GM12878 (cell line): Measurements from ENCODE around the gene SETD7. TPM values are rescaled to one million over a fixed set of nuclear protein-coding genes. Genes with fewer than 3 reads are reported as not detected.

Experiments used
- ATAC-seq: fragments of 200-7000 bp; cut with Tn5 transposase; 3 replicates; pipeline ENCODE4 v1.9.1; 2020; ENCODE audit warnings: mild to moderate bottlenecking, moderate library complexity
- BruUV-seq: library from RNA; stranded (reverse); fragments of 400-500 nt; replicated peaks from 2 replicates; lab custom pipeline; 2021; lab: Mats Ljungman, UMichigan
- CTCF ChIA-PET: fragments of 300-600 bp; sonication (Branson Sonifier 250); formaldehyde crosslinking; extraction: SDS; loops from one replicate; lab custom pipeline; 2021; ENCODE audit warnings: inconsistent platforms; lab: Yijun Ruan, JAX
- POLR2A ChIA-PET: fragments of 350-600 bp; formaldehyde crosslinking; extraction: SDS; loops from one replicate; lab custom pipeline; 2021; ENCODE audit warnings: inconsistent platforms; lab: Charles Lee
- RAD21 ChIA-PET: fragments of 300-600 bp; sonication (Branson Sonifier 250); formaldehyde crosslinking; loops from one replicate; lab custom pipeline; 2023; ENCODE audit warnings: antibody characterized with exemption; ENCODE audit not compliant: unreplicated experiment; lab: Charles Lee
- SMC1A ChIA-PET: fragments of 300-600 bp; sonication (Branson Sonifier 250); formaldehyde crosslinking; loops from one replicate; lab custom pipeline; 2023; ENCODE audit not compliant: unreplicated experiment, uncharacterized antibody; lab: Charles Lee
- DNase-seq: peaks from one replicate; pipeline ENCODE4 v3.0.0-alpha.2; 2011; ENCODE audit warnings: low read depth, low spot score
- FAIRE-seq: peaks from 3 replicates; lab custom pipeline; 2011; peaks lifted over from hg19 to GRCh38; lab: Jason Lieb, UNC
- H2AFZ ChIP-seq: 2 replicates; pipeline ENCODE4 v1.6.0; 2011; ENCODE audit warnings: low read depth, low read length, control low read depth; ENCODE audit not compliant: control insufficient read depth
- H3K27ac ChIP-seq: 2 replicates; pipeline ENCODE4 v1.5.1; 2011; ENCODE audit warnings: control low read depth; ENCODE audit not compliant: control insufficient read depth, insufficient read depth
- H3K27me3 ChIP-seq, 2 experiments: replicated peaks in 1 of 2; 2 replicates each; pipeline versions ENCODE4 v1.6.0 to v1.6.1; 2011; ENCODE audit warnings: low read length in 1 of 2; ENCODE audit not compliant: control insufficient read depth in 2 of 2, insufficient read depth in 2 of 2
- H3K36me3 ChIP-seq, 2 experiments: 2 replicates each; pipeline ENCODE4 v1.5.1; 2011; ENCODE audit warnings: low read length in 1 of 2; ENCODE audit not compliant: control insufficient read depth in 2 of 2, insufficient read depth in 2 of 2
- H3K4me1 ChIP-seq: 2 replicates; pipeline ENCODE4 v1.6.1; 2011; ENCODE audit warnings: mild to moderate bottlenecking, low read length, moderate library complexity, mixed read lengths; ENCODE audit not compliant: control insufficient read depth, insufficient read depth
- H3K4me2 ChIP-seq: 2 replicates; pipeline ENCODE4 v1.6.0; 2011; ENCODE audit warnings: control low read depth; ENCODE audit not compliant: control insufficient read depth, insufficient read depth
- H3K4me3 ChIP-seq: fragments of 200-600 bp; sonication (generic); 2 replicates; pipeline ENCODE4 v1.5.1; 2016
- H3K79me2 ChIP-seq: 2 replicates; pipeline ENCODE4 v1.6.0; 2011; ENCODE audit warnings: low read length; ENCODE audit not compliant: control insufficient read depth, insufficient read depth
- H3K9ac ChIP-seq: 2 replicates; pipeline ENCODE4 v1.8.0; 2011; ENCODE audit warnings: low read length, control low read depth, mixed read lengths; ENCODE audit not compliant: control insufficient read depth, insufficient read depth
- H3K9me3 ChIP-seq: replicated peaks from 3 replicates; pipeline ENCODE4 v1.5.1; 2011; ENCODE audit warnings: mild to moderate bottlenecking, low read length; ENCODE audit not compliant: control insufficient read depth, insufficient read depth
- H4K20me1 ChIP-seq: 2 replicates; pipeline ENCODE4 v1.6.0; 2011; ENCODE audit not compliant: control insufficient read depth, insufficient read depth
- E2F8 ChIP-seq: fragments of 450-650 bp; IDR thresholded peaks from 2 replicates; pipeline ENCODE4 v1.6.1; 2018; ENCODE audit warnings: mild to moderate bottlenecking, low read depth, moderate library complexity; ENCODE audit not compliant: partially characterized antibody
- EP300 ChIP-seq, 2 experiments: fragments of 150-350 bp in 1 of 2; IDR thresholded peaks; 2 replicates each; pipeline ENCODE4 v1.6.1; 2011 to 2012; ENCODE audit warnings: low read depth in 2 of 2, low read length in 2 of 2, borderline replicate concordance in 1 of 2, improper control_type of control experiment in 1 of 2, inconsistent platforms in 1 of 2; ENCODE audit not compliant: control insufficient read depth in 1 of 2
- ETV6 ChIP-seq, 2 experiments: fragments of 450-650 bp in 1 of 2; IDR thresholded peaks in 1 of 2; conservative IDR thresholded peaks in 1 of 2; 2 replicates each; pipeline ENCODE4 v1.6.1; 2014; ENCODE audit warnings: antibody characterized with exemption in 1 of 2, borderline replicate concordance in 1 of 2, low read depth in 1 of 2, mild to moderate bottlenecking in 1 of 2, moderate library complexity in 1 of 2
- IKZF1 ChIP-seq: fragments of 450-650 bp; conservative IDR thresholded peaks from 2 replicates; pipeline ENCODE4 v1.6.1; 2017; ENCODE audit warnings: antibody characterized with exemption, mild to moderate bottlenecking
- NR2F1 ChIP-seq: fragments of 450-650 bp; conservative IDR thresholded peaks from 2 replicates; pipeline ENCODE4 v1.6.1; 2017; ENCODE audit warnings: mild to moderate bottlenecking
- NRF1 ChIP-seq: conservative IDR thresholded peaks from 2 replicates; pipeline ENCODE4 v1.6.1; 2011; ENCODE audit warnings: mild to moderate bottlenecking, low read depth, low read length, improper control_type of control experiment
- POLR2AphosphoS2 ChIP-seq: IDR thresholded peaks from 2 replicates; pipeline ENCODE4 v1.6.1; 2011; ENCODE audit warnings: low read depth, mild to moderate bottlenecking, low read length, improper control_type of control experiment, moderate library complexity
- SUZ12 ChIP-seq: fragments of 200-600 bp; sonication (generic); IDR thresholded peaks from one replicate; pipeline ENCODE4 v1.6.1; 2018; ENCODE audit warnings: antibody characterized with exemption, mild to moderate bottlenecking; ENCODE audit not compliant: unreplicated experiment
- TCF12 ChIP-seq: IDR thresholded peaks from 2 replicates; pipeline ENCODE4 v1.6.1; 2011; ENCODE audit warnings: low read depth, mild to moderate bottlenecking, low read length
- YBX1 ChIP-seq: fragments of 450-650 bp; IDR thresholded peaks from 2 replicates; pipeline ENCODE4 v1.6.1; 2016; ENCODE audit warnings: antibody characterized with exemption
- WGBS: methylation state at CpG from one replicate; pipeline ENCODE4 v1.1.6; 2016; ENCODE audit warnings: low lambda C conversion rate; ENCODE audit not compliant: insufficient replicate concordance, insufficient coverage; ENCODE audit errors: missing lambda C conversion rate; 5-methylcytosine and 5-hydroxymethylcytosine counted together
- in situ Hi-C: fragments of 300-500 bp; cut with MboI; formaldehyde crosslinking; loops from 9 replicates; pipeline ENCODE4 v1.14.3; 2018; ENCODE audit warnings: mixed read lengths
- intact Hi-C: fragments of 100-400 bp; cut with micrococcal nuclease; formaldehyde crosslinking; loops from one replicate; pipeline ENCODE4 v1.14.2; 2022; ENCODE audit not compliant: unreplicated experiment
- polyA plus RNA-seq, 11 experiments: library from polyadenylated mRNA; depleted of rRNA in 4 of 11; unstranded in 6 of 11; stranded (reverse) in 5 of 11; fragments of >200 nt; fragmentation: Nextera tagmentation in 4 of 11; fragmentation: Illumina TruSeq in 1 of 11; extraction: Ambion mirVana in 4 of 11; extraction: Trizol in 1 of 11; gene quantifications; 1 replicate in 1 of 11; 2 replicates in 10 of 11; pipeline versions ENCODE4 v1.2.1 to v1.2.3, GENCODE V29; 2011 to 2016; ENCODE audit warnings: inconsistent platforms in 2 of 11, missing spikeins in 2 of 11, low read depth in 1 of 11
- total RNA-seq, 4 experiments: library from RNA; depleted of rRNA in 3 of 4; stranded (reverse); fragments of >200 nt in 3 of 4; fragmentation: Illumina TruSeq in 1 of 4; extraction: Trizol in 1 of 4; gene quantifications; 2 replicates each; pipeline versions ENCODE4 v1.2.1 to v1.2.3, GENCODE V29; 2013 to 2021

SETD7 gene
- total and polyA plus RNA-seq, 10 of the 15 experiments (the other 5 are each of a cell fraction or from before 2014, with no cell fraction given), result 0.03 to 0.82 (median 0.44) TPM

GRCh38 chr4:139574641-139575040 lies 18.6 kb upstream of the SETD7 start:
- RAD21 ChIA-PET, result no interaction called here
- no peak for DNase-seq
- CTCF ChIA-PET, result no interaction called here
- 40% methylated on average over 3 of the region's 3 CpGs for WGBS
- FAIRE-seq, result no peak
- in situ Hi-C loops, result no loop called here
- POLR2A ChIA-PET, result no interaction called here
- H3K27me3 ChIP-seq, result peaks cover 1 to 3% of the 10 kb centered on the region in 2 experiments
- no peaks in the 10 kb centered on the region for H4K20me1 ChIP-seq
- H3K4me3 ChIP-seq, result no peak overlapping the region
- H3K4me2 ChIP-seq, result no peak overlapping the region
- H3K9me3 ChIP-seq, result no peaks in the 10 kb centered on the region
- ATAC-seq, result no peak
- BruUV-seq, result no TSS peak
- H3K36me3 ChIP-seq, result no peaks in the 10 kb centered on the region
- H3K79me2 ChIP-seq, result no peaks in the 10 kb centered on the region
- H2AFZ ChIP-seq, result no peak overlapping the region
- H3K27ac ChIP-seq, result no peak overlapping the region
- intact Hi-C loops, result no loop called here
- TF ChIP-seq E2F8 (no peak), NRF1 (no peak), TCF12 (no peak), ETV6 (conservative IDR thresholded peaks at IDR 0.05 in 1 of 2, IDR thresholded peaks at IDR 0.05 in 1 of 2; ENCODE audit: borderline replicate concordance in 1 of 2, low read depth in 1 of 2) (no peak), POLR2AphosphoS2 (no peak), IKZF1 (no peak), YBX1 (no peak), NR2F1 (no peak), SUZ12 (no peak), EP300 (IDR thresholded peaks at IDR 0.05; ENCODE audit: borderline replicate concordance in 1 of 2, control insufficient read depth in 1 of 2, low read depth in 2 of 2, low read length in 2 of 2) (no peak)
- H3K9ac ChIP-seq, result no peak overlapping the region
- H3K4me1 ChIP-seq, result no peaks in the 10 kb centered on the region
- SMC1A ChIA-PET, result no interaction called here
